HG02642 (cell line): ENCODE results near the gene PARP6.
"Not testable (repeated sequence)": the region's sequence is repeated elsewhere in the genome, so short reads cannot be mapped to it uniquely, and the experiment has no call there.

ENCODE experiments used
- ATAC-seq: cut with Tn5 transposase; IDR thresholded peaks from one replicate; pipeline ENCODE4 v1.9.1; 2021; ENCODE audit warnings: mild to moderate bottlenecking; ENCODE audit not compliant: unreplicated experiment, poor library complexity

PARP6 gene

GRCh38 chr15:72284781-72285180, 12.4 kb upstream of the PARP6 start:
- no peak for ATAC-seq

- ATAC-seq = no peak
Measured at GRCh38 chr15:72281713-72282112, 9.4 kb upstream of the PARP6 start.

- no peak for ATAC-seq
Measured at GRCh38 chr15:72280751-72281150, 8.4 kb upstream of the PARP6 start.

- ATAC-seq = no peak
Measured at GRCh38 chr15:72278737-72279136, 6.4 kb upstream of the PARP6 start.

- ATAC-seq = no peak
Measured at GRCh38 chr15:72276326-72276700, 4.0 kb upstream of the PARP6 start.

GRCh38 chr15:72275635-72276325, 3.4 kb upstream of the PARP6 start:
- ATAC-seq = not testable (repeated sequence)

GRCh38 chr15:72272997-72273352, 621 bp upstream of the PARP6 start:
- ATAC-seq = no peak

- ATAC-seq = peak; percentile 20
Measured at GRCh38 chr15:72271895-72272212, 500 bp downstream of the PARP6 start.

GRCh38 chr15:72271221-72271620, 1.1 kb downstream of the PARP6 start:
- ATAC-seq = no peak

GRCh38 chr15:72269739-72270138, 2.6 kb downstream of the PARP6 start:
- no peak for ATAC-seq

GRCh38 chr15:72265031-72265430, 7.3 kb downstream of the PARP6 start:
- no peak for ATAC-seq

- ATAC-seq = no peak
Measured at GRCh38 chr15:72252663-72253299, 19.6 kb downstream of the PARP6 start.

GRCh38 chr15:72249142-72249810, 23.1 kb downstream of the PARP6 start:
- no peak for ATAC-seq

GRCh38 chr15:72248514-72248913, 23.8 kb downstream of the PARP6 start:
- ATAC-seq = no peak

- no peak for ATAC-seq
Measured at GRCh38 chr15:72242775-72243370, 29.5 kb downstream of the PARP6 start.

- no peak for ATAC-seq
Measured at GRCh38 chr15:72239652-72240051, 32.7 kb downstream of the PARP6 start.

- no peak for ATAC-seq
Measured at GRCh38 chr15:72238586-72238985, 33.8 kb downstream of the PARP6 start.

GRCh38 chr15:72237853-72238224, 34.5 kb downstream of the PARP6 start:
- ATAC-seq = no peak

- peak; percentile 71 for ATAC-seq
Measured at GRCh38 chr15:72237029-72237852, 35.1 kb downstream of the PARP6 start.

GRCh38 chr15:72236381-72237003, 35.9 kb downstream of the PARP6 start:
- ATAC-seq = no peak
